ENCODE results near the gene STAT6. TPM values are rescaled to one million over a fixed set of nuclear protein-coding genes. Genes with fewer than 3 reads are reported as not detected.

The STAT6 gene
- total RNA-seq, 1 experiment from 2014 or later: 44.2 TPM

- H3K36me3 ChIP-seq (ENCODE audit: control insufficient read depth, insufficient read depth, low read length): peaks cover 8% of the 10 kb centered on the region
- CTCF ChIA-PET: no interaction called here
These were observed 47.0 kb upstream of the STAT6 start for GRCh38 chr12:57158186-57158585.

GRCh38 chr12:57157588-57158173 lies 46.5 kb upstream of the STAT6 start:
- Histone ChIP-seq H3K4me3 (ENCODE audit: low read depth, low read length) (no peak overlapping the region), H3K4me1 (peaks cover 15% of the 10 kb centered on the region), H3K9me3 (no peaks in the 10 kb centered on the region), H3K27me3 (replicated peaks; ENCODE audit: control insufficient read depth, insufficient read depth, low read length) (no peaks in the 10 kb centered on the region), H3K36me3 (ENCODE audit: control insufficient read depth, insufficient read depth, low read length) (peaks cover 8% of the 10 kb centered on the region)
- POLR2A ChIA-PET: no interaction called here
- Mint-ChIP-seq H3K9me3 (ENCODE audit: unreplicated experiment) (no peaks in the 10 kb centered on the region), H3K27ac (ENCODE audit: unreplicated experiment) (no peak overlapping the region), H3K4me3 (ENCODE audit: unreplicated experiment) (no peak overlapping the region), H3K4me1 (ENCODE audit: low read depth, unreplicated experiment) (peaks cover 17% of the 10 kb centered on the region), H3K36me3 (ENCODE audit: insufficient read depth, unreplicated experiment) (peaks cover 77% of the 10 kb centered on the region), H3K27me3 (ENCODE audit: insufficient read depth, unreplicated experiment) (no peaks in the 10 kb centered on the region)
- BruUV-seq (replicated peaks): no TSS peak
- CTCF ChIA-PET: no interaction called here
- intact Hi-C loops (cut with micrococcal nuclease; ENCODE audit: unreplicated experiment): no loop called here
- TF ChIP-seq, protein P1, sequence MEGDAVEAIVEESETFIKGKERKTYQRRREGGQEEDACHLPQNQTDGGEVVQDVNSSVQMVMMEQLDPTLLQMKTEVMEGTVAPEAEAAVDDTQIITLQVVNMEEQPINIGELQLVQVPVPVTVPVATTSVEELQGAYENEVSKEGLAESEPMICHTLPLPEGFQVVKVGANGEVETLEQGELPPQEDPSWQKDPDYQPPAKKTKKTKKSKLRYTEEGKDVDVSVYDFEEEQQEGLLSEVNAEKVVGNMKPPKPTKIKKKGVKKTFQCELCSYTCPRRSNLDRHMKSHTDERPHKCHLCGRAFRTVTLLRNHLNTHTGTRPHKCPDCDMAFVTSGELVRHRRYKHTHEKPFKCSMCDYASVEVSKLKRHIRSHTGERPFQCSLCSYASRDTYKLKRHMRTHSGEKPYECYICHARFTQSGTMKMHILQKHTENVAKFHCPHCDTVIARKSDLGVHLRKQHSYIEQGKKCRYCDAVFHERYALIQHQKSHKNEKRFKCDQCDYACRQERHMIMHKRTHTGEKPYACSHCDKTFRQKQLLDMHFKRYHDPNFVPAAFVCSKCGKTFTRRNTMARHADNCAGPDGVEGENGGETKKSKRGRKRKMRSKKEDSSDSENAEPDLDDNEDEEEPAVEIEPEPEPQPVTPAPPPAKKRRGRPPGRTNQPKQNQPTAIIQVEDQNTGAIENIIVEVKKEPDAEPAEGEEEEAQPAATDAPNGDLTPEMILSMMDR (IDR thresholded peaks at IDR 0.05; ENCODE audit: insufficient read depth in 1 of 2, low read depth in 1 of 2, low read length in 1 of 2, severe bottlenecking in 1 of 2, unreplicated experiment in 1 of 2): no peak
- no peak for DNase-seq

More at GRCh38 chr12:57158186-57158585, 47.0 kb upstream of the STAT6 start:
- peaks cover 14% of the 10 kb centered on the region for H3K4me1 Mint-ChIP-seq (ENCODE audit: low read depth, unreplicated experiment)
- peaks cover 78% of the 10 kb centered on the region for H3K36me3 Mint-ChIP-seq (ENCODE audit: insufficient read depth, unreplicated experiment)
- H3K9me3 ChIP-seq: no peaks in the 10 kb centered on the region
- DNase-seq: no peak
- no peaks in the 10 kb centered on the region for H3K27me3 Mint-ChIP-seq (ENCODE audit: insufficient read depth, unreplicated experiment)
- no peak overlapping the region for H3K4me3 ChIP-seq (ENCODE audit: low read depth, low read length)
- H3K9me3 Mint-ChIP-seq (ENCODE audit: unreplicated experiment): no peaks in the 10 kb centered on the region
- no TSS peak for BruUV-seq (replicated peaks)
- POLR2A ChIA-PET: no interaction called here
- peaks cover 15% of the 10 kb centered on the region for H3K4me1 ChIP-seq
- no peaks in the 10 kb centered on the region for H3K27me3 ChIP-seq (replicated peaks; ENCODE audit: control insufficient read depth, insufficient read depth, low read length)
- TF ChIP-seq, protein P1 (IDR thresholded peaks at IDR 0.05; ENCODE audit: insufficient read depth in 1 of 2, low read depth in 1 of 2, low read length in 1 of 2, severe bottlenecking in 1 of 2, unreplicated experiment in 1 of 2): no peak
- intact Hi-C loops (cut with micrococcal nuclease; ENCODE audit: unreplicated experiment): no loop called here
- H3K4me3 Mint-ChIP-seq (ENCODE audit: unreplicated experiment): no peak overlapping the region
- no peak overlapping the region for H3K27ac Mint-ChIP-seq (ENCODE audit: unreplicated experiment)

- intact Hi-C loops (cut with micrococcal nuclease; ENCODE audit: unreplicated experiment): no loop called here
- DNase-seq: no peak
- Histone ChIP-seq H3K4me1 (peaks cover 15% of the 10 kb centered on the region), H3K36me3 (ENCODE audit: control insufficient read depth, insufficient read depth, low read length) (peaks cover 8% of the 10 kb centered on the region), H3K27me3 (replicated peaks; ENCODE audit: control insufficient read depth, insufficient read depth, low read length) (no peaks in the 10 kb centered on the region), H3K4me3 (ENCODE audit: low read depth, low read length) (no peak overlapping the region), H3K9me3 (no peaks in the 10 kb centered on the region)
- H3K36me3 Mint-ChIP-seq (ENCODE audit: insufficient read depth, unreplicated experiment): peaks cover 69% of the 10 kb centered on the region
- BruUV-seq (replicated peaks): no TSS peak
- no peaks in the 10 kb centered on the region for H3K27me3 Mint-ChIP-seq (ENCODE audit: insufficient read depth, unreplicated experiment)
- no peak overlapping the region for H3K4me3 Mint-ChIP-seq (ENCODE audit: unreplicated experiment)
- POLR2A ChIA-PET: no interaction called here
- no peaks in the 10 kb centered on the region for H3K9me3 Mint-ChIP-seq (ENCODE audit: unreplicated experiment)
- H3K4me1 Mint-ChIP-seq (ENCODE audit: low read depth, unreplicated experiment): peaks cover 17% of the 10 kb centered on the region
- TF ChIP-seq, protein P1 (IDR thresholded peaks at IDR 0.05; ENCODE audit: insufficient read depth in 1 of 2, low read depth in 1 of 2, low read length in 1 of 2, severe bottlenecking in 1 of 2, unreplicated experiment in 1 of 2): no peak
- H3K27ac Mint-ChIP-seq (ENCODE audit: unreplicated experiment): no peak overlapping the region
- CTCF ChIA-PET: no interaction called here
These were observed 45.7 kb upstream of the STAT6 start for GRCh38 chr12:57156701-57157403.
